ENCODE results near the gene FRYL. TPM values are rescaled to one million over a fixed set of nuclear protein-coding genes. Genes with fewer than 3 reads are reported as not detected.

FRYL gene
- total RNA-seq, 4 donors from 2014 or later: 62.5 to 119 (median 98.8) TPM

DNA sequence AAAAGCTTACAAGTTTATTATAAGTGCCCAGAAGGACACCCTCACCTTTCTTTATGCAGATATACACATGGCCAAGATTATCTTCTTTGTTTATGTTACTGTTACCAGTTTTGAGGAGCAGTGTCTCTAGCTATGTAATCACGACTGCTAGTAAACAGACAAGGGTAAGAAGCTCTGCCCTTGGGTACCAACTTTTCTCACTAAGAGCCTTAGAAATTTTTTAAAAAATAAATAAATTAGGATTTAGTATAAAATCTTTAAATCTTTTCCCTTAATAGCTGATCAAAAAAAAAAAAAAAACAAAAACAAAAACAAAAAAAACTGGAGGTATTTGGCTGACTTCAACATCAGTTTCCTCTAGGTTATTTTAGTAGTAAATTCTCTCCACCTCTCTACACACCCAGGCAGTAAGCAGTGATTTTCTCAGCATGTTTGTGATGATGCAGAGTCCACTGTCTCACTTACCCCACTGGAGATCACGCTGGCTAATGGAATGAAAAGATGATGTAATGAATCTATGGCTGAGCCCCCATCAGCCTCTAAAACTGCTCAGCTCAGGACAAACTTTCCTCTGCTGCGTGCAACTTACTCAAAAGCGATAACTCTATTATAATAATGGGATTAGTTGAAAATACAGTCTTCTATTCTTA lies 125.9 kb downstream of the FRYL start:
- TF ChIP-seq, protein P1, sequence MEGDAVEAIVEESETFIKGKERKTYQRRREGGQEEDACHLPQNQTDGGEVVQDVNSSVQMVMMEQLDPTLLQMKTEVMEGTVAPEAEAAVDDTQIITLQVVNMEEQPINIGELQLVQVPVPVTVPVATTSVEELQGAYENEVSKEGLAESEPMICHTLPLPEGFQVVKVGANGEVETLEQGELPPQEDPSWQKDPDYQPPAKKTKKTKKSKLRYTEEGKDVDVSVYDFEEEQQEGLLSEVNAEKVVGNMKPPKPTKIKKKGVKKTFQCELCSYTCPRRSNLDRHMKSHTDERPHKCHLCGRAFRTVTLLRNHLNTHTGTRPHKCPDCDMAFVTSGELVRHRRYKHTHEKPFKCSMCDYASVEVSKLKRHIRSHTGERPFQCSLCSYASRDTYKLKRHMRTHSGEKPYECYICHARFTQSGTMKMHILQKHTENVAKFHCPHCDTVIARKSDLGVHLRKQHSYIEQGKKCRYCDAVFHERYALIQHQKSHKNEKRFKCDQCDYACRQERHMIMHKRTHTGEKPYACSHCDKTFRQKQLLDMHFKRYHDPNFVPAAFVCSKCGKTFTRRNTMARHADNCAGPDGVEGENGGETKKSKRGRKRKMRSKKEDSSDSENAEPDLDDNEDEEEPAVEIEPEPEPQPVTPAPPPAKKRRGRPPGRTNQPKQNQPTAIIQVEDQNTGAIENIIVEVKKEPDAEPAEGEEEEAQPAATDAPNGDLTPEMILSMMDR (IDR thresholded peaks at IDR 0.05): no peak
- TF ChIP-seq POLR2A (IDR thresholded peaks at IDR 0.05): no peak
- intact Hi-C loops (cut with DNase I; ENCODE audit: low total_unique reads): no loop called here
- no peaks in the 10 kb centered on the region for H3K27me3 ChIP-seq
- no peak overlapping the region for H3K4me3 ChIP-seq
- H3K4me1 ChIP-seq: no peaks in the 10 kb centered on the region
- DNase-seq: no peak
- no peaks in the 10 kb centered on the region for H3K36me3 ChIP-seq
- H3K27ac ChIP-seq: no peak overlapping the region
- no peaks in the 10 kb centered on the region for H3K9me3 ChIP-seq

DNA sequence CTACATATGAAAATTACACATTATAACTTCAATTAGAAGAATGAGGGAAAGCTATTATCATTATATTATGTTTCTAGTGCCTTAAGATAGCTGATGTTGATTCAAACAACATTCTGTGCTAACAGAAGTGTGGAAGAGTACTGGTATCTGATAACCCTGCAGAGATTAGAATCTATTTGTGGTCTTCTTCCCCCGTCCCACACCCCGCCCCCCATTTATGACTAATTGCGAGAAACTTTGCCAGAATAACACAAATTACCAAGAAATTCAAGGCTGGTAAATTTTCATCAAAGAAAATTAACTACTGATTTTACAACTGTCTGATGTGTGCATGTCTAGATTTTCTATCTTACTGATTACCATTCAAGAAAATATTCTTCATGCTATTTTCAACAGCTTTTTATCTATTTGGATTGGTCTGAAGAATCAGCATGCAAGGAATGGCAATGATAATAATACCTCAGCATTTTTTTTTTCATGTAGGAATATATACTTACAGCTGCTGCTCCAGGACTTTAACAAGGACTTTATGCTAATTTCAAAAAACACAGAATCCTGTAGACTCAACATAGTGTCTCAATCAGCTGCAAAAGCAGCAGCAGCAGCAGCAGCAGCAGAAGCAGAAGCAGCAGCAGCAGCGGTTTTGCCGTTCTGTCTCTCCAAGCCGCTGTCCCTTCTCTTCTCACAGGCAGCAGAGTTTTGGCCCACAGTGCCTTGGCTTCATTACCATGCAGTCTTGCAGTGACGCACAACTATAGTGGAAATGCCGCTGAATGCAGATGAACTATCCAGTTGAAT lies 126.7 kb downstream of the FRYL start:
- no peak for TF ChIP-seq POLR2A (IDR thresholded peaks at IDR 0.05)
- TF ChIP-seq, protein P1 (IDR thresholded peaks at IDR 0.05): no peak
- Histone ChIP-seq H3K4me3 (no peak overlapping the region), H3K27me3 (no peaks in the 10 kb centered on the region), H3K9me3 (no peaks in the 10 kb centered on the region), H3K27ac (no peak overlapping the region), H3K36me3 (no peaks in the 10 kb centered on the region), H3K4me1 (no peaks in the 10 kb centered on the region)
- DNase-seq: no peak
- intact Hi-C loops (cut with DNase I; ENCODE audit: low total_unique reads): no loop called here

DNA sequence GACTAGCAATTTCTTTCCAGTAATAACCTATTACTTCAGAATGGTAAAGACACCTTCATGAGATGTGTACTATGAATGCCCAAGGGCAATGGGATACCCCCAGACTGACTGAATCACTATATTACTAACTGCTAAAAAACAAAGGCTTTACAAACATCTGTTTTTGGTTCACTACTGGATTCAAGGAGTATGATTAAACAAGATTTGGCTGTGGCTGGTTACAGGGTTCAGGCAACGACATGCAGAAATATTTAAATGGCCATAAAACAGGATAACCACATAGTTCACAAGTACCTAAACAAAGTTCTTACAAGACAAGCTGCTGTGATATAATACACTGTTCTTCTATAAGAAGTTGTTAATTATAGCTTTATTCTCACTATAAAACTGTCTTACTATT lies 128.2 kb downstream of the FRYL start:
- Histone ChIP-seq H3K27ac (peak overlapping the region in 1 of 2 donors; percentile 3), H3K4me3 (no peak overlapping the region), H3K4me1 (no peaks in the 10 kb centered on the region), H3K9me3 (no peaks in the 10 kb centered on the region), H3K27me3 (no peaks in the 10 kb centered on the region), H3K36me3 (no peaks in the 10 kb centered on the region)
- no peak for DNase-seq
- intact Hi-C loops (cut with DNase I; ENCODE audit: low total_unique reads): no loop called here
- TF ChIP-seq, protein P1 (IDR thresholded peaks at IDR 0.05): no peak
- TF ChIP-seq POLR2A (IDR thresholded peaks at IDR 0.05): no peak

DNA sequence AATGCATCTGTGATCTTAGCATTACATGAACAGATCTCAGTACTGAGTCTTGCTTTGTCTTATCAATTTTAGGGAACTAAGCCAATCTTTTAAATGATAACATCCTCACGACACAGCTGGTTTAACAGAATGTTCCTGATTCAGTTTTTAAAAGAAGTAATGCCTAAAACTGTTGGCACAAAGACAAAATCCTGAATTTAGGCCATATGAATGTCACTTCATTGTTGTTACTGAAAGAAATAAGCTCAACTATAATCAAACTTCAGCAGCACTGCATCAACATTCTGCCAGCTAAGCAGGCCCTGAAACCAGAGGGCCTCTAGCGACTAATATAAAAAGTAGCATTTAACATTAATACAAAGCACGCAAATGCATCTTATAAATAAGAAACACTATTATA lies 130.6 kb downstream of the FRYL start:
- Histone ChIP-seq H3K36me3 (no peaks in the 10 kb centered on the region), H3K9me3 (no peaks in the 10 kb centered on the region), H3K4me3 (no peak overlapping the region), H3K27ac (no peak overlapping the region), H3K4me1 (no peaks in the 10 kb centered on the region), H3K27me3 (no peaks in the 10 kb centered on the region)
- intact Hi-C loops (cut with DNase I; ENCODE audit: low total_unique reads): no loop called here
- no peak for DNase-seq
- no peak for TF ChIP-seq POLR2A (IDR thresholded peaks at IDR 0.05)
- TF ChIP-seq, protein P1 (IDR thresholded peaks at IDR 0.05): no peak

DNA sequence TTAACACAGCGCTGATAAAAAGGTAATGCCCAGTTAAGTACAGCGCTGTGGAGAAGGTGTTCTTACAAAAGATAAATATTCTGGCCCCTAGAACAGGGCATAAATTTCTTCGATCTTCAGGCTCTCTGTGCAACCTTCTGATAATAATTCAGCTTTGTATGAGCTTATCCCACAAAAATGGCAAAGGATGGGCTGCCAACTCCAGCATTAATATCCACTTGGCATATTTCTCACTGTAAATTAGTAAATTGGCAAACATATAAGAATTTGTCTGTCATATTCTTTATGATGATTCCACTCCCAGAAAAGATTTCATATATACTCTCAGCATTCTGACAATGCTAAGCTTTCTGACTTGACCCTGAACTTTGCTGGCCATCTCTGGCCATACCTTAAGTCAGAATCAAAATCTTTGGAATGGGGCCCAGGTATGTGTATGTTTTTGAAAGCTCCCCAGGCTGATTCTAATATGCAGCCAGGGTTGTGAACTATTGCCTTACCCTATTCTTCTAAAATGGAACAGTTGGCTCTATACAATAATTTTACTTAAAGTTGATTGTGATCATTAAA lies 134.8 kb downstream of the FRYL start:
- TF ChIP-seq, protein P1 (IDR thresholded peaks at IDR 0.05): no peak
- Histone ChIP-seq H3K4me3 (no peak overlapping the region), H3K4me1 (peaks cover 0 to 13% of the 10 kb centered on the region in 2 donors), H3K36me3 (no peaks in the 10 kb centered on the region), H3K27ac (no peak overlapping the region), H3K9me3 (no peaks in the 10 kb centered on the region), H3K27me3 (no peaks in the 10 kb centered on the region)
- intact Hi-C loops (cut with DNase I; ENCODE audit: low total_unique reads): no loop called here
- no peak for DNase-seq

All from uterus (tissue), 4 donors.